Chondrocyte (in vitro differentiated cells): ENCODE results near the gene MT1X. TPM values are rescaled to one million over a fixed set of nuclear protein-coding genes. Genes with fewer than 3 reads are reported as not detected.
"Not testable (repeated sequence)": the region's sequence is repeated elsewhere in the genome, so short reads cannot be mapped to it uniquely, and the experiment has no call there.

Experiments
- DNase-seq: peaks from one replicate; pipeline ENCODE4 v3.0.0; 2021; ENCODE audit warnings: mixed read lengths, low spot score
- H3K27ac Mint-ChIP-seq: one replicate; pipeline ENCODE4 v1.8.0; 2021; ENCODE audit warnings: mild to moderate bottlenecking, moderate library complexity, mixed read lengths; ENCODE audit not compliant: unreplicated experiment
- H3K27me3 Mint-ChIP-seq: 2 replicates; pipeline ENCODE4 v1.8.0; 2021; ENCODE audit warnings: low read depth, mixed read lengths
- H3K36me3 Mint-ChIP-seq: 2 replicates; pipeline ENCODE4 v1.8.0; 2021; ENCODE audit warnings: low read depth, mixed read lengths
- H3K4me1 Mint-ChIP-seq: 2 replicates; pipeline ENCODE4 v1.8.0; 2021; ENCODE audit warnings: low read depth, mild to moderate bottlenecking, mixed read lengths
- H3K4me3 Mint-ChIP-seq: one replicate; pipeline ENCODE4 v1.8.0; 2021; ENCODE audit warnings: mild to moderate bottlenecking, moderate library complexity, mixed read lengths; ENCODE audit not compliant: unreplicated experiment
- H3K9me3 Mint-ChIP-seq: 2 replicates; pipeline ENCODE4 v1.8.0; 2021; ENCODE audit warnings: low read depth, mixed read lengths
- total RNA-seq: library from RNA; stranded (reverse); gene quantifications from 3 replicates; pipeline ENCODE4 v1.2.1, GENCODE V29; 2021
- TF ChIP-seq, protein P1 (sequence below): fragments of 200-600 bp; sonication (generic); IDR thresholded peaks from 2 replicates; pipeline ENCODE4 v1.5.0; 2021; ENCODE audit warnings: antibody characterized with exemption, mild to moderate bottlenecking, moderate library complexity

Gene MT1X
- total RNA-seq, 1 donor from 2014 or later: 36.6 TPM

DNA sequence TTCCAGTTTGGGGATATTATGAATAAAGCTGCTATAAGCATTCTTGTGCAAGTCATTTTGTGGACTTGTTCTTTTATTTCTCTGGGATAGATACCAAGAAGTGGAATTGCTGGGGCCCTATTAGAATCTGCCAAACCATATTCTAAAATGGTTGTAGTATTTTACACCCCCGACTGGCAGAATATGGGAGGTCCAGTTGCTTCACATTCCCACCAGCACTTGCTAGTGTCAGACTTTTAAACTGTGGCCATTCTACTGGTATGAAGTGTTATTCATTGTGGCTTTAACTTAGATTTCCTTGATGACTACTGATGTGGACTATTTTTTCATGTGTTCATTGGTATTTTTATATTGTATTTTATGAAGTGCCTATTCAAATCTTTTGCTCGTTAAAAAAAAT lies 29.6 kb downstream of the MT1X start:
- H3K4me3 Mint-ChIP-seq: no peak overlapping the region
- TF ChIP-seq, protein P1, sequence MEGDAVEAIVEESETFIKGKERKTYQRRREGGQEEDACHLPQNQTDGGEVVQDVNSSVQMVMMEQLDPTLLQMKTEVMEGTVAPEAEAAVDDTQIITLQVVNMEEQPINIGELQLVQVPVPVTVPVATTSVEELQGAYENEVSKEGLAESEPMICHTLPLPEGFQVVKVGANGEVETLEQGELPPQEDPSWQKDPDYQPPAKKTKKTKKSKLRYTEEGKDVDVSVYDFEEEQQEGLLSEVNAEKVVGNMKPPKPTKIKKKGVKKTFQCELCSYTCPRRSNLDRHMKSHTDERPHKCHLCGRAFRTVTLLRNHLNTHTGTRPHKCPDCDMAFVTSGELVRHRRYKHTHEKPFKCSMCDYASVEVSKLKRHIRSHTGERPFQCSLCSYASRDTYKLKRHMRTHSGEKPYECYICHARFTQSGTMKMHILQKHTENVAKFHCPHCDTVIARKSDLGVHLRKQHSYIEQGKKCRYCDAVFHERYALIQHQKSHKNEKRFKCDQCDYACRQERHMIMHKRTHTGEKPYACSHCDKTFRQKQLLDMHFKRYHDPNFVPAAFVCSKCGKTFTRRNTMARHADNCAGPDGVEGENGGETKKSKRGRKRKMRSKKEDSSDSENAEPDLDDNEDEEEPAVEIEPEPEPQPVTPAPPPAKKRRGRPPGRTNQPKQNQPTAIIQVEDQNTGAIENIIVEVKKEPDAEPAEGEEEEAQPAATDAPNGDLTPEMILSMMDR: no peak
- H3K27me3 Mint-ChIP-seq: no peaks in the 10 kb centered on the region
- H3K36me3 Mint-ChIP-seq: no peaks in the 10 kb centered on the region
- H3K27ac Mint-ChIP-seq: no peak overlapping the region
- no peaks in the 10 kb centered on the region for H3K4me1 Mint-ChIP-seq
- DNase-seq: no peak
- no peaks in the 10 kb centered on the region for H3K9me3 Mint-ChIP-seq

DNA sequence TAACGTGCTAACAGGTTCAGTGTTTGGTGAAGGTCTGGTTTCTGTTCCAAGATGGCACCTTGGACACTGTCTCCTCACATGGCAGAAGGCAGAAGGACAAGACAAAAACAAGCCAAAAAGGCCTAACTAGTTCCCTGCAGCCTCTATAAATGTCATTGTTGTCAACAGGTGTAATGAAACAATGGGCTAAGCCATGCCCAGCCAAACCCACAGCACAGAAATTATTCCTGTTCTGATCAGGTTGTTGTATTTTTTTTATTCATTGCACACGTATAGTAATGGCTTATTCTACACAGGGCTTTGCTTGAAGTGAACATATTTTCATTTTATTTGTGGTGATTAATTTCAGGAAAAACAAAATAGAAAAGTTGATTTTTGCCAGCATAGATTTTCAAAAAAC lies 31.5 kb downstream of the MT1X start:
- Mint-ChIP-seq H3K27me3 (no peaks in the 10 kb centered on the region), H3K36me3 (no peaks in the 10 kb centered on the region), H3K9me3 (no peaks in the 10 kb centered on the region), H3K4me1 (no peaks in the 10 kb centered on the region), H3K4me3 (no peak overlapping the region), H3K27ac (no peak overlapping the region)
- DNase-seq: no peak
- TF ChIP-seq, protein P1: no peak

DNA sequence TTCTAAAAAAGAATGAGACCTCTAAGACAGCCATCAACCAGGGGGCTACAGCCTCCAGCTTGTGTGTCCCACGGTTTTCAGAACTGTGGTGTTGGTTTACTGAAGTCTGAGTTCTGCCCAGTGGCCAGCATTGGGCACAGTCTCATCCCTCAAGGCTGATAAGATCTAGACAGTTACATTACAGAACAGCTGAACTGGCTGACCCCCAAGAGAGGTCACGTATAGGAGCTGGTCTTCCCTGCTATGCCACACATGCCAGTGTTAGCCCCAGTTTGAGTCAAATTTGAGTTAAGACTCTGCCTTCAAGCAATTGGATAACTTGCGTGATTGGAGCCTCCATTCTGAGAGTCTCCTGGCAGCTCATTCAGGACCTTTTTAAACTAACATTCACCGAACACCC lies 32.9 kb downstream of the MT1X start:
- Mint-ChIP-seq H3K36me3 (no peaks in the 10 kb centered on the region), H3K4me1 (no peaks in the 10 kb centered on the region), H3K27ac (no peak overlapping the region), H3K27me3 (no peaks in the 10 kb centered on the region), H3K9me3 (no peaks in the 10 kb centered on the region), H3K4me3 (no peak overlapping the region)
- TF ChIP-seq, protein P1: no peak
- DNase-seq: no peak

DNA sequence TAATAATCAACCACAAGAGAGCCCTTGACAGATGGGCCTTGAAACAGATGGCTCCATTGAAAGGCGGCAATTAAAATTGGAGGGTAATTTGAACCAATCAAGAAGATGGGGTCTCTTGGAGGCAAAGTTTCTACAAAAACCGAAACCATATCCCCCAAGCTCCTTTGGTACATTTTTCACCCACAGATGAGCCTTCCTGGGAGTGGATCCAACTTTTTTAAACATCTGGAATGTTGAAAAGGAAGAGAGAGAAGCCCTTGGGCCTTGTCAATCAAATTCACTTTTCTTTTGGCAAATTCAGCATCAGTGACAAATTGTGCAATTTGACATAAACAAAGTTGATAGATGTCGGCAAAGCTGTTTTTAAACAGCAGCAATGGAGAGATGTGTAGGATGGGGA lies 34.5 kb downstream of the MT1X start:
- H3K27me3 Mint-ChIP-seq: no peaks in the 10 kb centered on the region
- H3K36me3 Mint-ChIP-seq: no peaks in the 10 kb centered on the region
- DNase-seq: no peak
- no peaks in the 10 kb centered on the region for H3K4me1 Mint-ChIP-seq
- H3K27ac Mint-ChIP-seq: no peak overlapping the region
- TF ChIP-seq, protein P1: no peak
- no peaks in the 10 kb centered on the region for H3K9me3 Mint-ChIP-seq
- H3K4me3 Mint-ChIP-seq: no peak overlapping the region

DNA sequence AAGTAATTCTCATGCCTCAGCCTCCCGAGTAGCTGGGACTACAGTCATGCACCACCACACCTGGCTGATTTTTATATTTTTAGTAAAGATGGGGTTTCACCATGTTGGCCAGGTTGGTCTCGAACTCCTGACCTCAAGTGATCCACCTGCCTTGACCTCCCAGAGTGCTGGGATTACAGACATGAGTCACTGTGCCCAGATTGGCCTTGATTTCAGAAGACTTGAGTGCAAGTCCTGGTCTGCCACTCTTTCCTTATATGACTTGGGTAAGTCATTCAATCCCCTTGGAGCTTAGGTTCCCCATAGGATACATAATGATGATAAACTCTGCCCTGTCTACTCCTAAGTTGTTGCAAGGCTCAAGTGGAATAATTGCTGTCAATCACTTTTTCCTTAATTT lies 35.3 kb downstream of the MT1X start:
- not testable (repeated sequence) for H3K4me1 Mint-ChIP-seq, H3K9me3 Mint-ChIP-seq, H3K27me3 Mint-ChIP-seq

DNA sequence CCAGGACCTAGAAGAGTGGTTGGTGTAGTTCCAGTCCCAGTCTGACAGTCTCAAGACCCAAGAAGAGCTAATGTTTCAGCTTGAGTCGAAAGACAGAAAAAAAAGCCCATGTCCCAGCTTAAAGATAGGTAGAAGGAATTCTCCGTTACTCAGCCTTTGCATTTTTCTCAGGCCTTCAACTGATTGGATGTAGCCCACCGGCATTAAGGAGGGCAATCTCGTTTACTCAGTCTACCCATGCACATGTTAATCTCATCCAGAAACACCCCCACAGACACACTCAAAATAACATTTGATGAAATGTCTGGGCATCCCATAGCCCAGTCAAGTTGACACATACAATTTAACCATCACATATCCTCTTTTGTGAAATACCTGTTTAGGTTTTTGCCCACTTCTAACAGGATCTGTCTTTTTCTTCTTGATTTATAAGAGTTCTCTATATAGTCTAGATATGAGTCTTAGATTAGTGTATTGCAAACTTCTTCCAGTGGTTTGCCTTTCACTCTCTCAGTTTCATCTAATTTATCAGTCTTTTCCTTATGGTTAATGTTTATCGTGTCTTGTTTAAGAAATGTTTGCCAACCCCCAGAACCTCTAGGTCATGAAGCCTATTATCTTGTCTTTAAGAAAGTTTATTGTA lies 40.1 kb downstream of the MT1X start:
- no peak for DNase-seq
- H3K27me3 Mint-ChIP-seq: peaks cover 5% of the 10 kb centered on the region
- H3K9me3 Mint-ChIP-seq: peaks cover 9% of the 10 kb centered on the region
- H3K4me1 Mint-ChIP-seq: no peaks in the 10 kb centered on the region
- H3K27ac Mint-ChIP-seq: no peak overlapping the region
- no peaks in the 10 kb centered on the region for H3K36me3 Mint-ChIP-seq
- TF ChIP-seq, protein P1: no peak
- H3K4me3 Mint-ChIP-seq: no peak overlapping the region

More for the DNA sequence above, 35.3 kb downstream of the MT1X start:
- not testable (repeated sequence) for H3K36me3 Mint-ChIP-seq, H3K4me3 Mint-ChIP-seq, DNase-seq, H3K27ac Mint-ChIP-seq
